DND-41 (cell line): Measurements from ENCODE around the gene MYCBPAP.

ENCODE experiments used
- ATAC-seq: fragments of 200-7000 bp; cut with Tn5 transposase; 3 replicates; pipeline ENCODE4 v1.9.1; 2021; ENCODE audit warnings: low read depth; ENCODE audit not compliant: insufficient read depth
- DNase-seq: peaks from one replicate; pipeline ENCODE4 v3.0.0-alpha.2; 2020
- H2AFZ ChIP-seq: 2 replicates; pipeline ENCODE4 v1.6.0; 2012; ENCODE audit warnings: low read depth, low read length
- H3K27ac ChIP-seq: 2 replicates; pipeline ENCODE4 v1.5.1; 2012; ENCODE audit warnings: low read length, inconsistent platforms
- H3K27me3 ChIP-seq: fragments of 200-600 bp; sonication (generic); 2 replicates; pipeline ENCODE4 v1.6.0; 2012; ENCODE audit warnings: low read length, mild to moderate bottlenecking, inconsistent platforms; ENCODE audit not compliant: insufficient read depth, poor library complexity
- H3K36me3 ChIP-seq: 2 replicates; pipeline ENCODE4 v1.5.1; 2012; ENCODE audit warnings: low read length, inconsistent platforms; ENCODE audit not compliant: insufficient read depth
- H3K4me1 ChIP-seq: 2 replicates; pipeline ENCODE4 v1.5.1; 2012; ENCODE audit warnings: mild to moderate bottlenecking, low read length; ENCODE audit not compliant: insufficient read depth
- H3K4me2 ChIP-seq: 2 replicates; pipeline ENCODE4 v1.6.0; 2012; ENCODE audit warnings: mild to moderate bottlenecking, moderate library complexity, low read length, inconsistent platforms; ENCODE audit not compliant: insufficient read depth
- H3K4me3 ChIP-seq, 2 experiments: fragments of 200-600 bp in 1 of 2; shearing (Covaris generic) in 1 of 2; 2 replicates each; pipeline ENCODE4 v1.5.1; 2012 to 2016; ENCODE audit warnings: inconsistent platforms in 2 of 2, low read length in 2 of 2, mild to moderate bottlenecking in 2 of 2, low read depth in 1 of 2, moderate library complexity in 1 of 2
- H3K79me2 ChIP-seq: 2 replicates; pipeline ENCODE4 v1.6.0; 2012; ENCODE audit warnings: low read length, inconsistent platforms; ENCODE audit not compliant: insufficient read depth
- H3K9ac ChIP-seq: 2 replicates; pipeline ENCODE4 v1.6.0; 2012; ENCODE audit warnings: low read depth, mild to moderate bottlenecking, inconsistent platforms, low read length, moderate library complexity
- H3K9me3 ChIP-seq: 2 replicates; pipeline ENCODE4 v1.5.1; 2012; ENCODE audit warnings: low read length, moderate library complexity, mild to moderate bottlenecking, inconsistent platforms; ENCODE audit not compliant: insufficient read depth, severe bottlenecking
- H4K20me1 ChIP-seq: 2 replicates; pipeline ENCODE4 v1.6.0; 2012; ENCODE audit warnings: low read length; ENCODE audit not compliant: insufficient read depth
- EZH2 ChIP-seq: IDR thresholded peaks from 3 replicates; pipeline ENCODE4 v1.6.1; 2012; ENCODE audit warnings: borderline replicate concordance, low read depth, mild to moderate bottlenecking, moderate library complexity, low read length, inconsistent platforms; ENCODE audit not compliant: severe bottlenecking
- TF ChIP-seq, protein P1 (sequence below): IDR thresholded peaks from 2 replicates; pipeline ENCODE4 v1.5.1; 2012; ENCODE audit warnings: borderline replicate concordance, low read length, moderate library complexity, mild to moderate bottlenecking; ENCODE audit not compliant: poor library complexity, severe bottlenecking; ENCODE audit errors: extremely low read depth

The MYCBPAP gene

DNA sequence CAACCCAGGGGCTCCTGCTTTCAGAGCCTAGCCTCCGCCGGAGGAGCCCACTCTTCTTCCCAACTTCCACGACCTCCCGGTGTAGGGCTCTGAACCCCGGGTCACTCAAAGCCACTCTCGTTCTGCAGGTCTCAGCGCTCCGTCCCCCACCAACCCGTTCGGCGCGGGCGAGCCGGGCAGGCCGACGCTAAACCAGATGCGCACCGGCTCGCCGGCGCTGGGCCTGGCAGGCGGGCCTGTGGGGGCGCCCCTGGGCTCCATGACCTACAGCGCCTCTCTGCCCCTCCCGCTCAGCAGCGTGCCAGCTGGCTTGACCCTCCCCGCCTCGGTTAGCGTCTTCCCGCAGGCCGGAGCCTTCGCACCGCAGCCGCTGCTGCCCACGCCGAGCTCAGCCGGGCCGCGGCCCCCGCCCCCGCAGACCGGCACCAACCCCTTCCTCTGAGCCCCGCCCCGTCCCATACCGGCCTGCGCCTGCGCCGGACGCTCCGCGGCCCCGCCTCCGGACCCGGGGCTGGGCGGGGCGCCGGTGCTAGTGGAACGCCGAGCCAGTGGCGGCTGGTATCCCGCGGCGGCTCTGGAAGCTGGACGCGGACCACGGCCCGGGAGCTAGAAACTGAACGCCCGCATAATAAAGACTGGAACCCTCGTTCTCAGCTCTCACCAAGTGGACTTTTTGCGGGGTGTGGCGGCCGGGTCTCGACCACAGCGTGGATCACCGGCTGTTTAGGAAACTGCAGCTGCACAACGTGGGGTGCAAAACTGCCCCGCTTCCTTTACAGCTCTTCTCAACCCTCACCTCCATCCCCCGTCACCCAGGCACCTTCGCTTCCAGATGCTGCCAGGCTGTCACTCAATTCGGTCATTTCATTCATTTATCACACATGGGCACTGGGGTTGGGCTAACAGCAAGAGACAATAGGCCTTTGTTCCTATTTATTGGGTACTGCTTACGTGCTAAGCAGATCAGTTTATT, 33.8 kb downstream of the MYCBPAP start:
- H3K9ac ChIP-seq: peak overlapping the region; percentile 56
- peak overlapping the region; percentile 27; the same call in 1 of the 2 replicates for H3K27ac ChIP-seq
- DNase-seq: peak; percentile 83
- H3K4me1 ChIP-seq: peaks cover 27% of the 10 kb centered on the region
- H2AFZ ChIP-seq: peak overlapping the region; percentile 86
- TF ChIP-seq, protein P1, sequence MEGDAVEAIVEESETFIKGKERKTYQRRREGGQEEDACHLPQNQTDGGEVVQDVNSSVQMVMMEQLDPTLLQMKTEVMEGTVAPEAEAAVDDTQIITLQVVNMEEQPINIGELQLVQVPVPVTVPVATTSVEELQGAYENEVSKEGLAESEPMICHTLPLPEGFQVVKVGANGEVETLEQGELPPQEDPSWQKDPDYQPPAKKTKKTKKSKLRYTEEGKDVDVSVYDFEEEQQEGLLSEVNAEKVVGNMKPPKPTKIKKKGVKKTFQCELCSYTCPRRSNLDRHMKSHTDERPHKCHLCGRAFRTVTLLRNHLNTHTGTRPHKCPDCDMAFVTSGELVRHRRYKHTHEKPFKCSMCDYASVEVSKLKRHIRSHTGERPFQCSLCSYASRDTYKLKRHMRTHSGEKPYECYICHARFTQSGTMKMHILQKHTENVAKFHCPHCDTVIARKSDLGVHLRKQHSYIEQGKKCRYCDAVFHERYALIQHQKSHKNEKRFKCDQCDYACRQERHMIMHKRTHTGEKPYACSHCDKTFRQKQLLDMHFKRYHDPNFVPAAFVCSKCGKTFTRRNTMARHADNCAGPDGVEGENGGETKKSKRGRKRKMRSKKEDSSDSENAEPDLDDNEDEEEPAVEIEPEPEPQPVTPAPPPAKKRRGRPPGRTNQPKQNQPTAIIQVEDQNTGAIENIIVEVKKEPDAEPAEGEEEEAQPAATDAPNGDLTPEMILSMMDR: peak; percentile 47
- TF ChIP-seq EZH2: no peak
- peak; percentile 89 for ATAC-seq
- no peaks in the 10 kb centered on the region for H3K36me3 ChIP-seq
- H3K79me2 ChIP-seq: no peaks in the 10 kb centered on the region
- peak overlapping the region; percentile 22 to 69; a peak in 3 of 4 replicates for H3K4me3 ChIP-seq
- peak overlapping the region; percentile 96 for H3K4me2 ChIP-seq
- no peaks in the 10 kb centered on the region for H3K27me3 ChIP-seq
- no peaks in the 10 kb centered on the region for H3K9me3 ChIP-seq
- H4K20me1 ChIP-seq: 0 out of 2 replicates have a peak, but pooled peaks cover 2% of the 10 kb centered on the region

DNA sequence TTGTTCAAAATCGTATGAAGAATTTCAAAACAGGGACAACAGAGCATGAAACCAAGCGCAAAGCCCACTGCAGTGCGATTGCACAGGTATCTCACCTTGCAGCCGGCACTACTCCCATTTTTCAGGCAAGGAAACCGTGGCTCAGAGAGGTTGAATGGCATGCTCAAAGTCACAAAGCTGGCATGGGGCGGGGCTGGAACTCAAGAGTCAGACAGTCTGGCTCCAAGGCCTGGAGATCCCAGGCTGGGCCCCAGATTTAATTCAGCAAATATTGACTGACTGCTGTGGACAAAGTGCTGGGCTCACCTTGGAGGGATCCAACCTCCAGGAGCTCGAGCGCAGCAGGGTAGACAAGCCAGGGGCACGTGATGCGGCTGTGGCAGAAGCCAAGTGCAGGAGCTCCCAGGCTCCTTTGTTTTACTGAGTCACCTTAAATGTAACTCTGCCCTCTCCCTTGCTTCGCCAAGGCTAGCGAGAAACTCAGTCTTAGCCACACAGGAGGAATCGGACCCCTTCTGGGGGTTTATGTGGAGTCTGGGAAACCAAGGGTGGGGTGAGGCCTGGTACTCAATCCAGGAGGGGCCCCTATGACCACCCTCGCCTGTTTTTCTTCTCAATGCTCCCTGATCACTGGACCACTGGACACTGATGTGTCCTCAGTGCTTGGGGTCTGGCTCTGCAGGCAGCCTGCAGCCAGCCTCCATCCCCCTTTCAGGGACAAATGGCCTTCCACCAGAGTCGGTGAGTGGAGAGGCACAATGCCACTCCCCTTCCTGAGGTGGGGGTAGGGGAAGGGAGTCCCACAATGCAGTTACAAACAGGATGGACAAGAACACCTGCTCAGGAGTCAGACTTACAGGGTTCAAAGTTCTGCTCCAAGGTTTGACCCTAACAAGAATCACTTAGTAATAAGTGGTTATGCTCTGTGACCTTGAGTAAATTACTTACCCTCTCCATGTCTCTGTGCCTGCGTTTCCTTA, 34.8 kb downstream of the MYCBPAP start:
- H3K9ac ChIP-seq: peak overlapping the region; percentile 56; the same call in 1 of the 2 replicates

DNA sequence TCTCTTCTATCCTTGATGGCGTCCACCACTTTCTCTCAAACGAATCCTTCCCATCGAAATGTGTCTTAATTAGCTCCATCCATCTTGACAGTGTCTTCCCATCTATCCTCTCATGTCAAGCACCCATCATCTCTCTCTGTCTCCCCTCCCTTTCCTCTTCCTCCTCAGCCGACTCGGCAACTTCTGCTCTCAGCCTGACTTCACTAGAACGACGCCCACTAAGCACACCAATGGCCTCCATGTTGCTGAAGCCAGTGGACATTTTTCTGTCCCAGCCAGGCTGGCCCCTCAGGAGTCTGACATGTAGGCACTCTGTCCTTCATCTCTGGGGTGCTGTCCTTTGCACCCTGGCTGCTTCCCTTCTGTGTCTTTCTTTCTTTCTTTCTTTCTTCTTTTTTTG, 36.3 kb downstream of the MYCBPAP start:
- no peak overlapping the region for H3K4me3 ChIP-seq
- H3K9me3 ChIP-seq: no peaks in the 10 kb centered on the region
- no peaks in the 10 kb centered on the region for H3K79me2 ChIP-seq
- H3K9ac ChIP-seq: no peak overlapping the region
- no peak for ATAC-seq
- no peak overlapping the region for H2AFZ ChIP-seq
- no peak overlapping the region for H3K4me2 ChIP-seq
- no peak for DNase-seq
- H3K36me3 ChIP-seq: no peaks in the 10 kb centered on the region
- H3K27ac ChIP-seq: no peak overlapping the region
- no peaks in the 10 kb centered on the region for H3K27me3 ChIP-seq
- TF ChIP-seq EZH2: no peak
- TF ChIP-seq, protein P1: no peak
- H4K20me1 ChIP-seq: 0 out of 2 replicates have a peak, but pooled peaks cover 2% of the 10 kb centered on the region
- H3K4me1 ChIP-seq: peaks cover 37% of the 10 kb centered on the region

More for the DNA sequence above, 34.8 kb downstream of the MYCBPAP start:
- peak overlapping the region; percentile 86 for H2AFZ ChIP-seq
- no peaks in the 10 kb centered on the region for H3K9me3 ChIP-seq
- H3K4me1 ChIP-seq: peaks cover 37% of the 10 kb centered on the region
- H3K4me3 ChIP-seq: peak overlapping the region in 1 of 2 experiments; percentile 69; a peak in 1 of 4 replicates
- no peak overlapping the region for H3K27ac ChIP-seq
- H4K20me1 ChIP-seq: 0 out of 2 replicates have a peak, but pooled peaks cover 2% of the 10 kb centered on the region
- DNase-seq: no peak
- H3K36me3 ChIP-seq: no peaks in the 10 kb centered on the region
- ATAC-seq: no peak
- no peaks in the 10 kb centered on the region for H3K79me2 ChIP-seq
- TF ChIP-seq, protein P1: no peak
- TF ChIP-seq EZH2: no peak
- no peaks in the 10 kb centered on the region for H3K27me3 ChIP-seq
- peak overlapping the region; percentile 96 for H3K4me2 ChIP-seq
